ENCODE measurements around the gene KAZN. TPM values are rescaled to one million over a fixed set of nuclear protein-coding genes. Genes with fewer than 3 reads are reported as not detected.
"Not testable (repeated sequence)": the region's sequence is repeated elsewhere in the genome, so short reads cannot be mapped to it uniquely, and the experiment has no call there.

KAZN gene
- total and polyA plus RNA-seq, 3 donors from 2014 or later, result 12.1 to 14.6 (median 13.8) TPM

DNA sequence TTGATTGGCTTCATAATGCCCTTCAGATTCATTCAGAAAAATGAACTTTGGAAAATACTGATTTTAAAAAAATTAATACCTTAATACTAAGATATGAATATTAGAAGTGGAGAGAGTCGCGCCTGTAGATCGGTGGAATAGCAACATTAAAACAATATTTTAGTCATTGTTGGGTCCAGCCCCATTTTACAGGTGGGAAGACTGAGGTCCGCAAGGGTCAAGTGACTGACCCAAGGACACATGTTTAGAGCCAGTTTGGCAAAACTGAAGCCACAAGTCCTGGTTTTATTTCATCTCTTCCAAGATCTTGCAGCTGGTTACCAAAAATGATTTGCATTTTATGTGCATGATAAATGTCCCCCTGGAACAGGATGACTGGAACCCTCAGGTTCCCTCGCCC is 441.4 kb downstream of the KAZN start:
- Histone ChIP-seq H3K4me3 (no peak overlapping the region), H3K36me3 (ENCODE audit: low read depth, missing control alignments) (no peaks in the 10 kb centered on the region), H3K27me3 (no peaks in the 10 kb centered on the region), H3K4me1 (no peaks in the 10 kb centered on the region), H3K27ac (no peak overlapping the region), H3K9me3 (no peaks in the 10 kb centered on the region)
- TF ChIP-seq, protein P1, sequence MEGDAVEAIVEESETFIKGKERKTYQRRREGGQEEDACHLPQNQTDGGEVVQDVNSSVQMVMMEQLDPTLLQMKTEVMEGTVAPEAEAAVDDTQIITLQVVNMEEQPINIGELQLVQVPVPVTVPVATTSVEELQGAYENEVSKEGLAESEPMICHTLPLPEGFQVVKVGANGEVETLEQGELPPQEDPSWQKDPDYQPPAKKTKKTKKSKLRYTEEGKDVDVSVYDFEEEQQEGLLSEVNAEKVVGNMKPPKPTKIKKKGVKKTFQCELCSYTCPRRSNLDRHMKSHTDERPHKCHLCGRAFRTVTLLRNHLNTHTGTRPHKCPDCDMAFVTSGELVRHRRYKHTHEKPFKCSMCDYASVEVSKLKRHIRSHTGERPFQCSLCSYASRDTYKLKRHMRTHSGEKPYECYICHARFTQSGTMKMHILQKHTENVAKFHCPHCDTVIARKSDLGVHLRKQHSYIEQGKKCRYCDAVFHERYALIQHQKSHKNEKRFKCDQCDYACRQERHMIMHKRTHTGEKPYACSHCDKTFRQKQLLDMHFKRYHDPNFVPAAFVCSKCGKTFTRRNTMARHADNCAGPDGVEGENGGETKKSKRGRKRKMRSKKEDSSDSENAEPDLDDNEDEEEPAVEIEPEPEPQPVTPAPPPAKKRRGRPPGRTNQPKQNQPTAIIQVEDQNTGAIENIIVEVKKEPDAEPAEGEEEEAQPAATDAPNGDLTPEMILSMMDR (IDR thresholded peaks at IDR 0.05), result no peak
- no peak for TF ChIP-seq POLR2A (IDR thresholded peaks at IDR 0.05)
- DNase-seq, result no peak
- WGBS, 2 donors, result 95 to 97% methylated on average over 5 of the region's 5 CpGs
- intact Hi-C loops (cut with DNase I; ENCODE audit: low total_unique reads), result no loop called here

DNA sequence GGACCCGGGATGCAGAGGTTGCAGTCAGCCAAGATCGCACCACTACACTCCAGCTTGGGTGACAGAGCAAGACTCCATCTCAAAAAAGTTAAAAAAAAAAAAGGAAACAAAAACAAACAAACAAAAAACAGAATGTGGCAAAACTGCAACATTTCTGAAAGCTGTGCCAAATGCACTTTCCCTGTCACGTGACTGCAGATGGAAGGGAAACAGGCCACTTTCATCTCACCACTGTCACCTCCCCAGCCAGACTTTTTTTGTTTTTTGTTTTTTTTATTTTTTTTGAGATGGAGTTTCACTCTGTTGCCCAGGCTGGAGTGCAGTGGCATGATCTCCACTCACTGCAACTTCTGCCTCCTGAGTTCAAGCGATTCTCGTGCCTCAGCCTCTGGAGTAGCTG is 442.2 kb downstream of the KAZN start:
- H3K4me1 ChIP-seq; H3K36me3 ChIP-seq (ENCODE audit: low read depth, missing control alignments); DNase-seq; intact Hi-C loops (cut with DNase I; ENCODE audit: low total_unique reads); H3K4me3 ChIP-seq; H3K27me3 ChIP-seq; H3K9me3 ChIP-seq; H3K27ac ChIP-seq: not testable (repeated sequence)
- WGBS, 2 donors, result 78 to 83% methylated on average over 5 of the region's 5 CpGs

DNA sequence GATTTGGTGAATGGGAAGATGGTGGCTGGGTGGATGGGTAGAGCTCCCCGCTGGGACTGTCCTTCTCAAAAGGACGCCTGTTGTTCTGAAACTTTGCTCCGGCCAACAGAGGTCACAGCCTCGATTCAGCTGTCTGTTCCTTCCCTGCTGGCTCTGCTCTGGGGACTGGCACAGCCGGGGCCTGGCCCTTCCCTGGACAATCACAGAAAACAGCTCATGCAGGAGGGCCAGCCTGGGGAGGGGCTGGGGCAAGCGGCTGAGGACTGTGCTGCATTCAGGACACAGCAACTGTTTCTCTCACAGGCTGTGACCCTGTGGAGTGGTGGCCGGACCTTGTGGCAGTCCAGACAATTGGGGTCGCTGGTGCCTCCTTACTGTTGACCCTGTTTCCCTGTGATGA is 444.4 kb downstream of the KAZN start:
- Histone ChIP-seq H3K27me3 (no peaks in the 10 kb centered on the region), H3K4me3 (no peak overlapping the region), H3K27ac (no peak overlapping the region), H3K36me3 (ENCODE audit: low read depth, missing control alignments) (no peaks in the 10 kb centered on the region), H3K9me3 (no peaks in the 10 kb centered on the region), H3K4me1 (no peaks in the 10 kb centered on the region)
- DNase-seq, result no peak
- intact Hi-C loops (cut with DNase I; ENCODE audit: low total_unique reads), result no loop called here
- 83 to 92% methylated on average over 6 to 8 of the region's 8 CpGs for WGBS, 2 donors
- no peak for TF ChIP-seq POLR2A (IDR thresholded peaks at IDR 0.05)
- TF ChIP-seq, protein P1 (IDR thresholded peaks at IDR 0.05), result no peak

DNA sequence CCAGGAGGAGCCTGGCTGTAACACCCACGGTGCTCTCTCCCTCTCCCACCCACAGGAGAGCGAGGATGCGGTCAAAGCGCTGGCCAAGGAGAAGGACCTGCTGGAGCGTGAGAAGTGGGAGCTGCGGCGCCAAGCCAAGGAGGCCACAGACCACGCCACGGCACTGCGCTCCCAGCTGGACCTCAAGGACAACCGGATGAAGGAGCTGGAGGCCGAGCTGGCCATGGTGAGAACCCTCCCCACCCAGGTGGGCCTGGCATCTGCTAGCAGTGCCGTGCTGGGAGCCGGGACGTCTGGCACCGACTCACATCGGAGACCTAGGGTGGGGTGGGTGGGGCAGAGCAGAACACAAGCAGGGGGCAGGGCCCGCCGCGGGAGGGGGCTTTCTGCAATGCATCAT is 445.4 kb downstream of the KAZN start:
- TF ChIP-seq, protein P1 (IDR thresholded peaks at IDR 0.05), result no peak
- TF ChIP-seq POLR2A (IDR thresholded peaks at IDR 0.05), result no peak
- no peak overlapping the region for H3K4me3 ChIP-seq
- H3K9me3 ChIP-seq, result no peaks in the 10 kb centered on the region
- 93 to 94% methylated on average over 16 to 20 of the region's 20 CpGs for WGBS, 2 donors
- H3K27me3 ChIP-seq, result no peaks in the 10 kb centered on the region
- H3K27ac ChIP-seq, result no peak overlapping the region
- intact Hi-C loops (cut with DNase I; ENCODE audit: low total_unique reads), result no loop called here
- no peak for DNase-seq
- H3K4me1 ChIP-seq, result no peaks in the 10 kb centered on the region
- no peaks in the 10 kb centered on the region for H3K36me3 ChIP-seq (ENCODE audit: low read depth, missing control alignments)

DNA sequence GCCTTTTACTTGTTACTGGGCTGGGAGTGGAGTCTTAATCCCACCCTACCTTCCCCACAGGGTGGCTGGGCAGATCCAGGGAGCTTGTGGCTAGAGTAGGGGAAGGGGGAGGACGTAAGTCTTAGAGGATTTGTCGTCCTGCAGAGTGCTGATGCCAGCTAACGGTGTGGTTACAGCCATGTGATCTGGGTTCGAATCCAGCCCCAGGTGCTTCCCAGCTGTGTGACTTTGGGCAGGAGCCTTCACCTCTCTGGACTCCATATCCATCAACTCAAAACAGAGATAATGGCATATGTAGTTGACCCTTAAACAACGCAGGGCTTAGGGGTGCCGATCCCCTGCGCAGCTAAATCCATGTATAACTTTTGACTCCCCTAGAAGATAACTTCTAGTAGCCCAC is 446.6 kb downstream of the KAZN start:
- TF ChIP-seq POLR2A (IDR thresholded peaks at IDR 0.05), result no peak
- TF ChIP-seq, protein P1 (IDR thresholded peaks at IDR 0.05), result no peak
- WGBS, 2 donors, result 93 to 97% methylated on average over 4 to 7 of the region's 7 CpGs
- intact Hi-C loops (cut with DNase I; ENCODE audit: low total_unique reads), result no loop called here
- Histone ChIP-seq H3K9me3 (no peaks in the 10 kb centered on the region), H3K4me1 (no peaks in the 10 kb centered on the region), H3K27me3 (no peaks in the 10 kb centered on the region), H3K27ac (no peak overlapping the region), H3K4me3 (no peak overlapping the region), H3K36me3 (ENCODE audit: low read depth, missing control alignments) (no peaks in the 10 kb centered on the region)
- no peak for DNase-seq

Data from testis (tissue), 3 donors.